HG02759 (cell line): Measurements from ENCODE around the gene NRG4.
"Not testable (repeated sequence)": the region's sequence is repeated elsewhere in the genome, so short reads cannot be mapped to it uniquely, and the experiment has no call there.

Experiments
- ATAC-seq: cut with Tn5 transposase; IDR thresholded peaks from one replicate; pipeline ENCODE4 v1.9.1; 2021; ENCODE audit warnings: mild to moderate bottlenecking, moderate library complexity; ENCODE audit not compliant: unreplicated experiment

NRG4 gene

GRCh38 chr15:76011627-76012551 lies at the start of gene NRG4:
NRG4 (minus strand) TSS chr15:76012424; CDS start chr15:76011230, 1,194 bp downstream.
- no peak for ATAC-seq

- no peak for ATAC-seq
Observed at GRCh38 chr15:76061700-76062099, 49.5 kb upstream of the NRG4 start.

- no peak for ATAC-seq
Observed at GRCh38 chr15:76060118-76060989, 48.1 kb upstream of the NRG4 start.

- ATAC-seq: no peak
Observed at GRCh38 chr15:76059320-76060117, 47.3 kb upstream of the NRG4 start, which contains the start of gene TMEM266. TMEM266 (plus strand) TSS chr15:76059985; CDS start chr15:76134264, 74,279 bp downstream.

GRCh38 chr15:76058714-76059319 lies 46.6 kb upstream of the NRG4 start:
- no peak for ATAC-seq

GRCh38 chr15:76057332-76058000 lies 45.2 kb upstream of the NRG4 start:
- peak; percentile 16 for ATAC-seq

GRCh38 chr15:76056931-76057330 lies 44.7 kb upstream of the NRG4 start:
- ATAC-seq: peak; percentile 58

GRCh38 chr15:76054201-76054600 lies 42.0 kb upstream of the NRG4 start:
- ATAC-seq: not testable (repeated sequence)

- no peak for ATAC-seq
Observed at GRCh38 chr15:76038512-76038911, 26.3 kb upstream of the NRG4 start.

- ATAC-seq: no peak
Observed at GRCh38 chr15:76035593-76035992, 23.4 kb upstream of the NRG4 start.

GRCh38 chr15:76034111-76034510 lies 21.9 kb upstream of the NRG4 start:
- ATAC-seq: no peak

- ATAC-seq: no peak
Observed at GRCh38 chr15:76033438-76033837, 21.2 kb upstream of the NRG4 start.

GRCh38 chr15:76032046-76032445 lies 19.8 kb upstream of the NRG4 start:
- no peak for ATAC-seq

- no peak for ATAC-seq
Observed at GRCh38 chr15:76024021-76024768, 12.0 kb upstream of the NRG4 start.

GRCh38 chr15:76013470-76013869 lies 1.2 kb upstream of the NRG4 start:
- not testable (repeated sequence) for ATAC-seq

GRCh38 chr15:76010613-76011012 lies 1.6 kb downstream of the NRG4 start:
- ATAC-seq: no peak

GRCh38 chr15:76006136-76006778 lies 6.0 kb downstream of the NRG4 start:
- ATAC-seq: no peak

- no peak for ATAC-seq
Observed at GRCh38 chr15:76003364-76003763, 8.9 kb downstream of the NRG4 start.

- no peak for ATAC-seq
Observed at GRCh38 chr15:75995611-75996010, 16.6 kb downstream of the NRG4 start.
